Heart left ventricle (tissue), 13 donors: ENCODE results near the gene SCAMP5.

Source experiments
- CTCF ChIP-seq, 12 donors: fragments of 200-600 bp; sonication (generic) in 4 of 12; IDR thresholded peaks; one replicate each; pipeline versions ENCODE4 v1.5.0 to v1.8.0; 2018 to 2022; ENCODE audit warnings: antibody characterized with exemption in 12 of 12, mild to moderate bottlenecking in 5 of 12
- POLR2A ChIP-seq, 2 donors: fragments of 450-650 bp; IDR thresholded peaks; one replicate each; pipeline ENCODE4 v1.6.1; 2017; ENCODE audit warnings: antibody characterized with exemption in 2 of 2, mild to moderate bottlenecking in 2 of 2, moderate library complexity in 2 of 2
- donor health status: ischemic (EF 13 %, LVEDD 7.1; RV severe dilation, severe dysfunction).
- donor health status: DM: no; HTN: yes; CAD: no.
- donor health status: DM: no; HTN: no; CAD: no.
- donor health status: ischemic (EF 25% LVEDD 6.9; RV normal size, moderate dysfunction).
- donor health status: ischemic (EF 25% LVEDD 5.7; RV mildly dilated, moderate dysfunction).
- donor health status: ischemic (EF 35%, LVEDD 5.7; RV mildly dilated, moderate dysfunction).
- donor health status: nonischemic (EF 11% LVEDD 7.7; RV severe dilation, severe dysfunction).
- donor health status: DM: yes; HTN: yes; CAD: no.
- donor health status: PGD.
- donor health status: ischemic (EF 29% LVEDD 5.4; RV normal size, mild dysfunction).
- donor health status: nonischemic (EF 23%, LVEDD 6.1; RV moderate dilation, normal function).

- TF ChIP-seq CTCF (IDR thresholded peaks at IDR 0.05) (peak in 4 of 12 donors; percentile 11 to 26 (median 24)), POLR2A (IDR thresholded peaks at IDR 0.05) (peak in 1 of 2 donors; percentile 38)
Observed at GRCh38 chr15:74958320-74958907, 36.9 kb upstream of the SCAMP5 start.
